GM18499 (cell line): ENCODE data around the gene TANC2.

ENCODE experiments used
- ATAC-seq: cut with Tn5 transposase; IDR thresholded peaks from one replicate; pipeline ENCODE4 v1.9.1; 2021; ENCODE audit warnings: moderate number of reproducible peaks; ENCODE audit not compliant: insufficient read depth, unreplicated experiment

The TANC2 gene

DNA sequence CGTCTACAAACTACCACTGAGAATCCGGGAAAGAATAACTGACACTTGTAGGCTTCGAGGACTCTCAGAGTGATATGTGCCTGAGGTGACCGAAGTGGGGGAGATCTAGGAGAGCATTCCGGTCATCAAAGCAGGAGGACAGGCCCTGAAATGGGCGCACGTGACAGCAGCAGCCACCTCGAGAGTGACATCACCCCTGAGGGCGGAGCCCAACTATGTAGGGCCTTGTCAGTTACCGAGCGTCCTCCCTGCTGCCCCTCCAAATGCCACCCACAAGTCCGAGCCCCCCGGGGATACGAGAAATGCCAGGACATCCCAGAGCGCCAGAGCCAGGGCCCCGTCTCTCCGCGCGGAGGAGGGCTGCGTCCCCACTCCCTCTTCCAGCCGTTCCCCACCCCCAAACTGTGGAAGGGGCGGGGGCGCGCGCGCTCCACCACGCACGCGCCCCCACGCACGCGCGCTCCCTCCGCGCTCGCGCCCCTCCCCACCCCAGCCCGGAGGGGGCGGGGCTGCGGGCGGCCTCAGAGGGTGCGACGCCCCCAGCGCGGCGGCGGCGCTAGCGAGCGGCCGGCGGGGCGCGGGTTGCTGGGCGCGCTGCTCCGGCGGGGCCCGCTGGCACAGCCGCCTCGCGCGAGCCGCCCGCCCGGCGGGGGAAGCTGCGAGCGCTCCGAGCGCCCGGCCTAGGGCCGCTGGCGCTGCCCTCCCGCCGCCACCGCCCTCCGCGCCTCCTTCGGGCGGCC, at the start of gene TANC2:
TANC2 (plus strand) TSS at position 550 of the 740 bp plus-strand sequence. CDS start 43,325 bp downstream, outside the sequence.
- no peak for ATAC-seq

DNA sequence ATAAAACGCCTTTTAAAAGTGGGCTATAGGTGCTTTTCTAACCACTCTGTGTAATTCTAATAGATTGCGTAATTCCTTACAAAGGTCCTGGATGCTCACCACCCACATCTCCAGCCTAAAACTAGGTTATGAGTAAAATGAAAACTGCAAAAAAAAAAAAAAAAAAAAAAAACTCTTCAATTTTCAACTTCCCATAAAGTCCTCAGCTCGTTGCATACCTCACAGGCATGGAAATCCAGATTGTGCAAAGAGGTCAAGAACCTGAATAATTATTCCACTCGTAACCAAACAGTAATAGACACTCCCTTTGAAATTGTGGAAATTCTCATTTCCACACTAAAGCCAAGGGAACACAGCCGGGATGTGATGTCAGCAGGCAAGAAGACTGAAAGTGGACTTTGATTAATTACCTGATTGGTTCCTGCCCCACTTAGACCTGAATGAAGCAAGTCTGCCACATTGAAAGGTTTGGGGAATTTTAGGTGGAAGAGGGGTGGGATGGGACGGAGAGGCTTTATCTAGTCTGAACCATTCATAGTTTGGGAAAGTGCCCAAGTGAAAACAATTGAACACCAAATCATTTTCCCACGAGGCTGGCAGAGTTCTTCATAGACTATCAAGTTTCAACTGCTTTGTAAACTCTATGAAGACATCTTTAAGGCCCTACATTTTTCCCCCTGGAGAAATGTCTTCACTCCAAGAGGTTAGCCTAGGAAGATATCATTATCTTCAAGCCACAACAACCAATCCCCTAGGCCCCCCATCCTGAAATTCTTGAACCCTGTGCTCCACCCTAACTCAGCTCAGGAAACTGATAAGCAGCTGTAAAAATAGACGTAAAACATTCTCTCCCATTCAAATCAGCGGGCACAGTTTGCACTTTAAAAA, 49.1 kb upstream of the TANC2 start:
- no peak for ATAC-seq

DNA sequence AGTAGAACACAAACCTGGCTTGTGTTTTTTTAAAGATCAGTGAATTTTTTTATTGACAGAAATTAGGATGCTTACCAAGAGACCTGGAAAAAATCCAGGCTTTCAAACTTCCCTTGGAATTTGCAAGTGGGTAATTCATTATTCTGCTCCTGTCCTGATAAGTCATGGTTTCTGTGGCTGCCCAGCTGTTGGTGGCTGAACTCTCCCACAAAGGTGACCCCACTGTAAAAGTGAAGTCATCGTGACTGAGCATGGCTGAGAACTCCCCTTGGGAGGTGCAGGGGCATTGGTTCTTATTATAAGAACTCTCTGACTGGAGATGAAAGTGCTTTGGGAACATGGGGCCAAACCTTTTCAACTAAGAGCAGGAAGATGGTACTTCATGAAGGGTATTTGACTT, 46.6 kb upstream of the TANC2 start:
- no peak for ATAC-seq

DNA sequence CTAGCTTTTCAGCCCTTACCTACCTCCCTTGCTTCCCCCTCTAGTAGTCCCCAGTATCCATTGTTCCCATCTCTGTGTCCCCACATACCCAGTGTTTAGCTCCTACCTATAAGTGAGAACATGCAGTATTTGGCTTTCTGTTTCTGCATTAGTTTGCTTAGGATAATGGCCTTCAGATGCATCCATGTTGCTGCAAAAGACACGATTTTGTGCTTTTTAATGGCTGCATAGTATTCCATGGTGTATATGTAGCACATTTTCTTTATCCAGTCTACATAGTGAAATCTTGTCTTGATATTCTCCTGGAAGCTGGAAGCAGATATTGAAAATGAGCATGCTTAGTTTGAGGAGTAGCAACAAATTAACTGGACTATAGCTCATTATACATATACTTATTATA, 45.7 kb upstream of the TANC2 start:
- no peak for ATAC-seq

DNA sequence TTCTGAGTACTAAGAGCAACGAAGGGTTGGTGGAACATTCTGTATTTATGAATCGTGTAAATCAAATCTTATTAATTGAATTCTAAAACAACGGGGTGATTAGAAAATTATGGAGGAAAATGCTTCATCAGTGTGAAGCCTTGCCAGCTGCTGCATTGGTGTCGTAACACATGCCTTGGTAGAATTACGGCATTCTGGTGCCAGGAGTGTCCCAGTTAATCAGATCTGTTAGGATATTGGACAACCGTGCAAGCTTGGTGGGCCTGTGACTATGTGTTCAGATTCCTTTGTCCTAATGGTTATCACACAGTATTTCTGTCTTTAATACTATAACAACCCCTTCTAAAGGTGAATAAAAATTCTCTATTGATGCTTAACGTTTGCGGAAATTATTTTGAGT, 44.2 kb upstream of the TANC2 start:
- no peak for ATAC-seq

DNA sequence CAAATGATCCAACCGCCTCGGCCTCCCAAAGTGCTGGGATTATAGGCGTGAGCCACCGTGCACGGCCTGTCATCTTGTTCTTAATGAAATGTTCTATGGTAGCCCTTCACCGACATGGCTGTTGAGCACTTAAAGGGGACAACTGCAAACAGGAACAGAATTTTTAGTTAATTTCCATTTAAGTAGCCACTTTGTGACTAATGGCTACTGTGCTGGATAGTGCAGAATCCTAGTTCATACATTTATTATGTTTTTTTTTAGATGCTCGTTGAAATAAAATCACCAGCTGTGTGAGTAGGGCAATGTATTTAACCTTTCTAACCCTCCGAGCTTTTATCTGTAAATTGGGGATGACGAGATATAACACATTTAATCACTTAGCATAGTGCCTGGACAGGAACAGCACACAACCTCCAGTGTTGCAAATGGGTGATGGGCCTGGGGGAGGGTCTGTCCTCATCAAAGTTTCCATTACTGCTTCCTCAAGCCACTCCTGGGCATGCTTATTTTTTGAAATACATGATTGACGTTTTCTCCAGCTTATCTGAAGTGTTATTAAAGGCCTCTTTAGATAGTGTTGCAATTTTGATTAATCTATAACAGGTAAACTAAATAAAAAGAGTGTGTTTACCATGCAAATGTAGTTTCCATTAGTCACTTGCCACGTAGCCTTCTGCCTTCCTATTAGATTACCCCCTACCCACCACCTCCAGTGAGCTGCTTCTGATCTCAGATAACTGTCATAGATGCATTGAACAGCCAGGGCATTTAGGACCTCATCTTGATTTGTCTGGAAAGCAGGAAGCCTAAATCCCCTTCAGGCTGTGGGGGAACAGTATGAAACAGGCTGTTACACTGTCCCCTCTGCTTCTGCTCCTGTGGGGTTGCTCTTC, 42.5 kb upstream of the TANC2 start:
- no peak for ATAC-seq

DNA sequence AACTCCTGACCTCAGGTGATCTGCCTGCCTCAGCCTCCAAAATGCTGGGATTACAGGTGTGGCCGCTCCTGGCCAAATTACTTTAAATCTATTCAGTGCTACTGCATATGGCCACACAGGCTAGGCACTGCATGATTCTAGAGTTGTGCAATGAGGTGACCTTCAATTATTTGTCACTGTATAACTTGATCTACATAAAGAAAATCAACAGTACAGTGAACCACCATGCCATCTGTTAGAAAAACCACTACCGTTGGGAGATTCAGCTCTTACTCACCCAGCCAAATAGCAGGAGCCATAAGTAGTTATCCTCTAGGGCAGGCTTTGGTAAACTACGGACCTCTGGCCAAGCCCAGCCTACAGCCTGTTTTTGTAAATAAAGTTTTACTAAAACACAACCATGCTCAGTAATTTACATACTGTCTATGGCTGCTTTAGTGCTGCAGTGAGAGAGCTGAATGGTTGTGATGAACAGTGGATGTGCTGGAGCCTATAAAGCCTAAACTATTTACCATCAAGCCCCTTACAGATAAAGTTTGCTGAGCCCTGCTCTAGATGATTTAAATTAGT, 40.7 kb upstream of the TANC2 start:
- no peak for ATAC-seq

DNA sequence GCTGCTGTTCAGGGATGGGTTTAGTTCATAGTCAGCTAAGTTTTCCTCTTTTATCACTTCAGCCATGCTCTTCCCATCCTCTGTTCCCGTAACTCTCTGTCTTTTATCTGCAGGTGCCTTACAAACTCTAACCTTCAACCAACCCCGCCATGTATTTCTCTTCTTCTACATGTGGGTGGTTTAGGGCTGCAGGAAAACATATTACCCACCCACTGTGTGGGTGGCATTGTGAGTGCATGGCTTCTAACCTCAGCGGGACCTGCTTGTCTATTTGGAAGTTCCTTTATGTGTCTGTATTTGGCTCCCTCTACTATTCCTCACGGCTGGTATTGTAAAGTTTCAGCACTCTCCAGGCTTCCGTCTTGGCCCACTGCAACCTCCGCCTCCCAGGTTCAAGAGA, 39.0 kb upstream of the TANC2 start:
- ATAC-seq = no peak

DNA sequence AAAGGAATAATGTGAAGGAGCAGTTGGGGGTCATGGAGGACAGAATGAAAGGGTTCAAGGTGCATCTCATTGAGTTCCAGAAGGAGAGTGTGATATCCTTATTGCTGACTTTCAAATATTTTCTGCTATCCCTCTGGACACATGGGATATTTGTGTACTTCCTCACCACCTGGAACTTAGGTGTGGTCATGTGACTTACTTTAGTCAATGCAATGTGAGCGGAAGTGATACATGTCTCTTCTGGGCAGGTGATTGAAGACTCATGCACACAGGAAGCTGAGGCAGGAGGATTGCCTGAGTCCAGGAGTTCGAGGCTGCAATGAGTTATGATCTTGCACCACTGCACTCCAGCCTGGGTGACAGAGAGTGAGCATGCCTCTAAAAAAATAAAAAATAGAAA, 36.7 kb upstream of the TANC2 start:
- ATAC-seq = no peak

DNA sequence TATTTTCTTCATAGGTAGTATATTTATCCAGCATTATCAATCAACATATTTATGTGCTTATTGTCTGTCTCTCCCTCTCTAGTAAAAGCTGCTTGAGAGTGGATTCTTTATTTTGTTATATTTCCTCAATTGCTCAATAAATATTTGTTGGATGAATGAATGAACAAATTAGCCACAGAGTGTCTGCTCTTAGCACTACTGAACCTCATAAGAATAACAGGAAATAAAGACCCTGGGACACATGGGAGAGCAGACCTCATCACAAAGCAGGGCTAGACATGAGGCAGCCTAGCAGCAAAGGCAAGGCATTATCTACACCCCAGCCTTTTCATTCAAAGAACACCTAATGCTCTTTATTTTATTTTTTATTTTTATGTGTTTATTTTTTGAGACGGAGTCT, 34.9 kb upstream of the TANC2 start:
- ATAC-seq = no peak

DNA sequence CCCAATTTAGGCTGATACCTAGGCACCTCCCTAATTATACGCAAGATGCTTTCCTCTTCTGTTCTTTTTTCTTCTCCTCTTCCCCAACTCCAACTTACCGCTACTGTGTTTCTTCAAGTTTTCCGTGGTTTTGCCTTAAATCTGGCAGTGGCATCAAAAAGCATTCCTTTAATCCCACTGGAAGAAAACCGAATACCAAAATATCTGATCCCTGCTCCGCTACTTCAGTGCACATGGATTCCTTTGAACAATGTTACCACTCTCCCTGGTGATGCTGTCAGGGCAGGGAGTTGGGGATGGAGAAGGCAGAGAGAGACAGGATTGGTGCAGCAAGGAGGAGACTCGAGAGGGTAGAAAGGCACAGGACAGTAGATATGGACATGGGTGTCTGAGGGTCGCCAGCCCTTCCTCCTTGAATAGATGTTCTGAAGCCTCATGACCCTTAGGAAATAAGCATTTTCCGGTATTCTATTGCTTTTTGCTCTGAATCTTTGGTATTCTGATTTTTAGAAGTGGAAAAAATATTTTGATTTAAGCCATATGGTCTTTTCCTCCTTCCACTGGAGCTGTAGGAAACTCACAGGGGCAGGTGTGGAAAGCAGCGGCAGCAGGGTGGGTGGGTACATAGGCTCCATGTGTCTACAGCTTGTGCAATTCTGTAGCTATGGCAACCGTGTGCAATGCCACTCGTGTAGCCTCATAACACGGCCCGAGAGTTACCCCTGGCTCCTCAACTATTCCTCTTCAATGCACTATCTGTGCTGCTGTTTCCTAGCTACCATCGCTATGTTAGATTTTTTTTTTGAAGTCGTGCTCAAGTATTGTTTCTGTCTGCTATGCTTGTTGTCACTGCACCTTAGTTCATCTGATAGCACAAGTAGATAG, 32.3 kb upstream of the TANC2 start:
- no peak for ATAC-seq

DNA sequence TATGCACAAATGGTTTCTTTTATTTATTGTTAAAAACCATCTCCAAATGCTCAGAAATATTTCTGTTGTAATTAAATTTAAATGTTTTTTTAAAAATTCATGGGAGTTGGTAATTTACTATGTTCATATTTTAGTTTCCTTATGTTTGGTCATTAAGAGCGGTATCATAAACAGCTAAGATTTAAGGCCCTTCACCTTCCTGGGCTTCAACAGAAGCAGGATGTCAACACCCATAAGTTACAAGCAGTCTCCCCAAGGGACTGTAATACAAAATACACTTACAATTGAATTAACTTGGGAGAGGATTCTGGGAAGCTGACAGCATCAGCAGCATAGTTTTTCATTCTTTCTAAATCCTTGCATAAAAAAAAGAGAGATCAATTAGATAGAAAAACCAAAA, 30.9 kb upstream of the TANC2 start:
- no peak for ATAC-seq

DNA sequence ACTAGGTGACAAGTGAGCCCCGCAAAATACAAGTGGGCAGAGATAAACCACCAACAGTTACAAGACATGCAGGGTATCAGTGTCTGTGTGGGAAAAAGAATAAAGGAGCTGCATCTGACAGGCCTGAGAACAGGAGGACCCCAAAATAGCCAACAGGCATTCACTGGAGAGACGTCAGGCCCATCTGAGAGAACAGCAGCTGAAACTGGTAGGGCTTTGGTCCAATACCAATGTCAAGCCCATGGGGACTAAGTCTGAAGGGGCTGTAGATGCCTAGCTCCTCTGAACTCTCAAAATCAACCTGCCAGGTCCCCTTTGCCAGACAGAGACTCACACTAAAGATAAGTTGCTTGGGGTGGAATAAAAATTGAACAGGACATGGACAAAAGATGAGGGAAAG, 30.5 kb upstream of the TANC2 start:
- ATAC-seq = no peak

DNA sequence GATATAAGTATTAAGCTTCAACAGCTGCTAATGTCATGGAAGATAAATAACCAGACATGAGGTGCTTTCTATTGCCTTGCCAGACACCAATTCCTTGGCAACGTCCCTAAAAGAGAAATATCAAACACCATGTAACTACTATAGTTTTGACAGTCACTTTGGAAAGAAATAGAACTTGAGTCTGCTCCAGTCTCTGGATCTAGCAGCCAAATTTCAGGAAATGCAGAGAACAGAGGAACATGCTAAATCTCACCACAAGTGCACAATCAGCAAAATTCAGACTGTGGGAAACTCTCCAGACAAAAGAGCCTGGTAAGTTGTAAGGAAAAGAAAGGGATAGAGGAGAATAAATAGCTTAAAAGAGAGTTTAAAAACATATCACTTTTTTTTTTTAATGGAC, 28.4 kb upstream of the TANC2 start:
- no peak for ATAC-seq

DNA sequence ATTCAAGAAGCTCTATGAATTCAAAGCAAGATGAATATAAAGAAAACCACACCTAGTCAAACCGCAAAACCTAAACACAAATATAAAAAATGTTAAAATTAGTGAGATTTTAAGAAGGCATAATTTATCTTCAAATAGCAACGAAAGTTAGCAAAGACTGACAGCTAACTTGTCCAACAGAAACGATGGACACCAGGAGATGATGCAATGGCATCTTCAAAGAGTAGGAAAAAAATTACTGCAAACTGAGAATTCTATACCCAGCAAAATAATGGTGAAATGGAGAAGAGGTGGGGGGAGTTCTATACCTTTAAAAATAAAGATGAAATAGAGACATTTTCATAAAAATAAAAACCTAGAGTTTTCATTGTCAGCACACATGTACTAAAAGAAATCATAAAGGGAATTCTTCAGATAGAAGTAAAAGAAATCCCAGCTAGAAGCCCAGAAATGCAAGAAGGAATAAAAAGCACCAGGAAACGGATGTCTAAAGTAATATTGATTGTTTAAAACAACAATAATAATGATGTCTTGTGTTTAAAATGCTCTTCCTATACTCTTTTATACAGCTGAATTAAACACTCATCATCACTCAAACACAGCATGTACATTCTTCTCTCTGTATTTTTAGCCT, 24.6 kb upstream of the TANC2 start:
- ATAC-seq = no peak

DNA sequence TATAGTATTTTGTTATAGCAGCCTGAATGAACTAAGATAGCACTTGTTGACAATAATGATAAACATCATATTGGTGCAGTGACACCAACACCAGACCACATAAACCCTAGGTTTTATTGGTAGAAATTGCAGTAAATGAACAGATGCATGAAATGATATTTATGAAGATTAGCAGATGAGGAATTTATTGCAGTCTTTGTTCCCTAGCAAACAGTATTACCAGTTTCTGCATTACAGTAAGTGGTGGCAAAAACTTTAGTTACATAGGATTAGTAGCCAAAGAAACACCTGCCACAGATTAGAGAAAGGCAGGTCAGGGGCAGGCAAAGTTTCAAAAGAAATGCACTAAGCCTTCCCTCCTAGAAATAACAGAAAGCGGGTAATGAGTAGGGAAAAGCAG, 17.7 kb upstream of the TANC2 start:
- ATAC-seq = no peak

DNA sequence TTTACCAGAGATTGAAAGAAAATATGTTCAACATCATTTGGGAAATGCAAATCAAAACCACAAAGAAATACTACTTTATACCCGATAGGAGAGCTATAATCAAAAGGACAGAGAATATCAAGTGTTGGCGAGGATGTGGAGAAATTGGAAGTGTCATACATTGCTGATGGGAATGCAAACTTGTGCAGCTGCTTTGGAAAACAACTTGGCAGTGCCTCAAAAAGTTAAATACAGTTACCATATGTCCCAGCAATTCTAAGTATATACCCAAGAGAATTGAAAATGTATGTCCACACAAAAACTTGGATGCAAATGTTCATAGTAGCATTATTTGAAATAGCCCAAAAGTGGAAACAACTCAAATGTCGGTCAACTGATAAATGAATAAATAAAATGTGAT, 17.0 kb upstream of the TANC2 start:
- no peak for ATAC-seq

DNA sequence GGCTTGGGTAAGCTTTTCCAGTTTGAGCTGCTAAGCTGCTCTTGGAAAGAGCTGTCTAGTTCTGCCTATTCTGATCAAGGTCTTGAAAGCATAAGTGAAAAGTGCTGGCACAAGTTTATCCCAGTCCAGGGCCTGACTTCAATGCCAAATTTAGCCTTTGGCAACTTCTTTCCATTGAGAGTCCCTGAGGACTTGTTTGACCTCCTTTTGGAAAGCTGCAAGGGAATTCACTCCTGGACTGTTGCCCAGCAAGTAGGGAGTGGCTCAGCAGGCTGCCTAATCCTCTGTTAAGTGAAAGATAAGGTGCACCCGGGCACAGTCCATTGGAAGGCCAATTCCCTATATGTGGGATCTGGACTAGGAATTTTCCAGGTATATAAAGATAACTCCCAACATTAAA, 16.0 kb upstream of the TANC2 start:
- ATAC-seq = no peak

DNA sequence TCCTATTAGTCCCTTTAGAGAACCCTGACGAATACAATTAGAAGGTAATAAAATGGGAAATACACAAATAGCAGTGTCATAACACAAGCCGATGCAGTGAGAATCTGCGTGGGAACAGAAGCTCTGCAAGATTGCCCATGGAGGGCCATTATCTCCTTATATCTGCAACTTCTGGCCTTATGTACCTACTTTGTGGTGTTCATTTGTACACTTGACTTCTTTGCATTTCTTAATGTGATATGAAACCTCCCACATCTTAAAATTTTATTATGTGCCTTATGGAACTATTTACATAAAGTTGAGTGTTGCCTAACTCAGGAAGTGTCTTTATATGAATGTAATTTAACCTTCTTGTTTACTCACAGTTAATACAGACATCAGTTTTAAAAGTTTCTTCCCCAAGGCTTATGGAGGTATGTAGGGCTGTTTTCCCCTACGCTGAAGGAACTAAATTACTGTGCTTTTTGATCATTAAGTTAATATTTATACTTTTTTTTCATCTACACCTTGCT, 10.1 kb upstream of the TANC2 start:
- ATAC-seq = no peak
